H1 (cell line): Measurements from ENCODE around the gene ATP6V0A1. TPM values are rescaled to one million over a fixed set of nuclear protein-coding genes. Genes with fewer than 3 reads are reported as not detected.

Experiments used
- CTCF ChIA-PET: fragments of 300-600 bp; sonication (Branson Sonifier 250); formaldehyde crosslinking; loops from one replicate; lab custom pipeline; 2021; ENCODE audit not compliant: partially characterized antibody; lab: Charles Lee
- POLR2A ChIA-PET: fragments of 300-600 bp; sonication (Branson Sonifier 250); formaldehyde crosslinking; loops from one replicate; lab custom pipeline; 2021; ENCODE audit warnings: inconsistent platforms; ENCODE audit not compliant: partially characterized antibody; lab: Charles Lee
- DNase-seq, 2 experiments: peaks; one replicate each; pipeline versions ENCODE4 v3.0.0 to v3.0.0-alpha.2; 2010 to 2022; ENCODE audit warnings: low spot score in 2 of 2, low read depth in 1 of 2, mixed read lengths in 1 of 2
- FAIRE-seq: peaks from 2 replicates; lab custom pipeline; 2011; peaks lifted over from hg19 to GRCh38; lab: Jason Lieb, UNC
- H2AFZ ChIP-seq: 2 replicates; pipeline ENCODE4 v1.8.1; 2012; ENCODE audit warnings: low read length, inconsistent platforms
- H2AK5ac ChIP-seq: 2 replicates; pipeline ENCODE4 v1.6.1; 2013; ENCODE audit warnings: low read depth, low read length
- H2BK120ac ChIP-seq: replicated peaks from 2 replicates; pipeline ENCODE3; 2013; ENCODE audit warnings: low read depth, low read length, inconsistent platforms
- H2BK12ac ChIP-seq: 2 replicates; pipeline ENCODE4 v1.6.1; 2013; ENCODE audit warnings: low read depth, low read length
- H2BK15ac ChIP-seq: 2 replicates; pipeline ENCODE4 v1.6.1; 2013; ENCODE audit warnings: low read length
- H2BK20ac ChIP-seq: 2 replicates; pipeline ENCODE4 v1.6.1; 2013; ENCODE audit warnings: low read length
- H2BK5ac ChIP-seq: 2 replicates; pipeline ENCODE4 v1.6.1; 2013; ENCODE audit warnings: low read depth, low read length
- H3K14ac ChIP-seq: 2 replicates; pipeline ENCODE4 v1.6.1; 2013; ENCODE audit warnings: inconsistent platforms; ENCODE audit not compliant: insufficient read length
- H3K18ac ChIP-seq: 2 replicates; pipeline ENCODE4 v1.6.1; 2013; ENCODE audit warnings: low read length; ENCODE audit errors: extremely low read depth
- H3K23ac ChIP-seq: 2 replicates; pipeline ENCODE4 v1.6.1; 2013; ENCODE audit warnings: inconsistent platforms; ENCODE audit not compliant: insufficient read length
- H3K23me2 ChIP-seq: 2 replicates; pipeline ENCODE4 v1.6.1; 2013; ENCODE audit warnings: low read depth, low read length
- H3K27ac ChIP-seq: 2 replicates; pipeline ENCODE4 v1.6.1; 2011; ENCODE audit warnings: low read depth, low read length, inconsistent platforms
- H3K27me3 ChIP-seq, 4 experiments: replicated peaks in 1 of 4; 1 replicate in 1 of 4; 2 replicates in 3 of 4; pipeline versions ENCODE4 v1.6.1 to v1.8.1; 2011 to 2013; ENCODE audit warnings: low read length in 3 of 4, mild to moderate bottlenecking in 3 of 4, inconsistent platforms in 2 of 4, mixed read lengths in 2 of 4, moderate library complexity in 1 of 4; ENCODE audit not compliant: control insufficient read depth in 3 of 4, insufficient read depth in 3 of 4; ENCODE audit errors: extremely low read depth in 1 of 4
- H3K36me3 ChIP-seq, 4 experiments: 2 replicates each; pipeline versions ENCODE4 v1.6.1 to v1.8.1; 2011 to 2013; ENCODE audit warnings: mild to moderate bottlenecking in 4 of 4, low read length in 3 of 4, moderate library complexity in 2 of 4, control low read depth in 1 of 4, inconsistent platforms in 1 of 4; ENCODE audit not compliant: insufficient read depth in 4 of 4, control insufficient read depth in 2 of 4
- H3K4ac ChIP-seq: replicated peaks from 2 replicates; pipeline ENCODE3; 2013; ENCODE audit warnings: low read length, low read depth, mixed read lengths, inconsistent platforms; ENCODE audit not compliant: insufficient read length
- H3K4me1 ChIP-seq, 4 experiments: replicated peaks in 1 of 4; 1 replicate in 1 of 4; 2 replicates in 3 of 4; pipeline versions ENCODE4 v1.6.1 to v1.8.1; 2011 to 2013; ENCODE audit warnings: low read length in 3 of 4, inconsistent platforms in 2 of 4, mixed read lengths in 1 of 4; ENCODE audit not compliant: insufficient read depth in 4 of 4, control insufficient read depth in 3 of 4
- H3K4me2 ChIP-seq, 2 experiments: 2 replicates each; pipeline versions ENCODE4 v1.6.1 to v1.8.1; 2011 to 2013; ENCODE audit warnings: low read depth in 2 of 2, low read length in 2 of 2, control low read depth in 1 of 2, inconsistent platforms in 1 of 2, mild to moderate bottlenecking in 1 of 2; ENCODE audit not compliant: insufficient read depth in 1 of 2
- H3K4me3 ChIP-seq, 4 experiments: fragments of 200-600, 300-600 bp in 1 of 4; sonication (generic), shearing (Covaris generic), sonication (Bioruptor Twin) in 1 of 4; 2 replicates each; pipeline versions ENCODE4 v1.5.1 to v1.8.1; 2011 to 2016; ENCODE audit warnings: low read length in 4 of 4, low read depth in 3 of 4, control low read depth in 2 of 4, inconsistent platforms in 2 of 4, mild to moderate bottlenecking in 2 of 4, mixed read lengths in 1 of 4, moderate library complexity in 1 of 4; ENCODE audit not compliant: insufficient read depth in 2 of 4; ENCODE audit errors: extremely low read depth in 1 of 4
- H3K56ac ChIP-seq: replicated peaks from 2 replicates; pipeline ENCODE3; 2013; ENCODE audit warnings: low read depth, mild to moderate bottlenecking, mixed read lengths, low read length, inconsistent platforms; ENCODE audit not compliant: insufficient read length
- H3K79me1 ChIP-seq: 2 replicates; pipeline ENCODE4 v1.6.1; 2013; ENCODE audit warnings: low read depth, low read length, control low read depth
- H3K79me2 ChIP-seq, 2 experiments: 2 replicates each; pipeline versions ENCODE4 v1.6.1 to v1.8.1; 2012 to 2013; ENCODE audit warnings: low read length in 2 of 2, mild to moderate bottlenecking in 2 of 2, inconsistent platforms in 1 of 2; ENCODE audit not compliant: insufficient read depth in 2 of 2, control insufficient read depth in 1 of 2
- H3K9ac ChIP-seq, 4 experiments: replicated peaks in 1 of 4; 1 replicate in 1 of 4; 2 replicates in 3 of 4; pipeline versions ENCODE4 v1.6.1 to v1.8.1; 2011 to 2013; ENCODE audit warnings: low read depth in 3 of 4, low read length in 3 of 4, control low read depth in 2 of 4, mild to moderate bottlenecking in 2 of 4, moderate library complexity in 2 of 4, inconsistent platforms in 1 of 4; ENCODE audit errors: extremely low read depth in 1 of 4
- H3K9me3 ChIP-seq, 2 experiments: 2 replicates each; pipeline versions ENCODE4 v1.6.1 to v1.8.1; 2012 to 2013; ENCODE audit warnings: mild to moderate bottlenecking in 2 of 2, moderate library complexity in 2 of 2, control low read depth in 1 of 2, inconsistent platforms in 1 of 2, low read depth in 1 of 2, low read length in 1 of 2, mixed read lengths in 1 of 2; ENCODE audit not compliant: insufficient read depth in 2 of 2
- H4K20me1 ChIP-seq, 2 experiments: replicated peaks in 1 of 2; 2 replicates each; pipeline versions ENCODE3 to v1.8.1; 2011 to 2013; ENCODE audit warnings: inconsistent platforms in 2 of 2, low read length in 2 of 2, mild to moderate bottlenecking in 1 of 2; ENCODE audit not compliant: insufficient read depth in 2 of 2, control insufficient read depth in 1 of 2
- H4K5ac ChIP-seq: 2 replicates; pipeline ENCODE4 v1.6.1; 2013; ENCODE audit warnings: low read length, low read depth, mixed read lengths, inconsistent platforms; ENCODE audit not compliant: insufficient read length
- H4K8ac ChIP-seq: 2 replicates; pipeline ENCODE4 v1.8.0; 2013; ENCODE audit warnings: mild to moderate bottlenecking, moderate library complexity, low read length, inconsistent platforms; ENCODE audit not compliant: insufficient read depth; ENCODE audit errors: extremely low read depth
- H4K91ac ChIP-seq: replicated peaks from 2 replicates; pipeline ENCODE3; 2013; ENCODE audit warnings: low read length, mixed read lengths, inconsistent platforms; ENCODE audit not compliant: insufficient read length
- WGBS, 2 experiments: shearing (Covaris generic) in 1 of 2; methylation state at CpG; one replicate each; pipeline versions ENCODE4 v1.1.6 to v1.1.7; 2013 to 2015; ENCODE audit warnings: low lambda C conversion rate in 2 of 2, mixed read lengths in 2 of 2, inconsistent platforms in 1 of 2, low coverage in 1 of 2, missing lambda C conversion rate in 1 of 2; ENCODE audit not compliant: insufficient replicate concordance in 2 of 2, insufficient coverage in 1 of 2, insufficient read length in 1 of 2; ENCODE audit errors: extremely low coverage in 1 of 2, missing lambda C conversion rate in 1 of 2; 5-methylcytosine and 5-hydroxymethylcytosine counted together
- polyA plus RNA-seq, 7 experiments: library from polyadenylated mRNA; depleted of rRNA in 3 of 7; stranded (reverse) in 5 of 7; unstranded in 2 of 7; fragments of >200 nt in 5 of 7; fragments of 200-250 nt in 2 of 7; gene quantifications; 1 replicate in 5 of 7; 2 replicates in 1 of 7; 4 replicates in 1 of 7; pipeline versions ENCODE4 v1.2.1 to v1.2.3, GENCODE V29; 2011 to 2013; ENCODE audit warnings: missing spikeins in 2 of 7, mixed read lengths in 2 of 7
- total RNA-seq: library from RNA; stranded (reverse); fragmentation: NEBNext Ultra II Directional; extraction: Animal tissue kit (Norgen Biotek cat#: 25700); gene quantifications from 2 replicates; pipeline ENCODE4 v1.2.1, GENCODE V29; 2021

ATP6V0A1 gene
- total and polyA plus RNA-seq, 2 of the 8 experiments (the other 6 are each of a cell fraction or from before 2014, with no cell fraction given), result 55.3 to 63.4 TPM

GRCh38 chr17:42553161-42553818 lies 94.6 kb downstream of the ATP6V0A1 start:
- 91% methylated on average over 38 of the region's 45 CpGs; no CpG with 5 or more reads in 1 of the 2 experiments for WGBS, 2 experiments
- CTCF ChIA-PET, result interaction anchor here (0.8 to 3.1 kb wide), 5 partner anchors 12 to 126 kb away, joined by 3 to 15 read pairs (median 4); partner anchors contain the start of gene MLX
- no peak overlapping the region for H3K14ac ChIP-seq

More at GRCh38 chr17:42553161-42553818, 94.6 kb downstream of the ATP6V0A1 start:
- Histone ChIP-seq H3K79me1 (peaks cover 2% of the 10 kb centered on the region), H2BK15ac (no peak overlapping the region), H2AK5ac (no peak overlapping the region), H3K23ac (no peak overlapping the region), H3K4me3 (peak overlapping the region in 1 of 4 experiments; percentile 74; a peak in 1 of 8 replicates), H3K56ac (no peak overlapping the region), H2BK12ac (0 out of 2 replicates have a peak overlapping the region, but pooled peaks have one; percentile 17), H3K9me3 (no peaks in the 10 kb centered on the region), H3K79me2 (no peaks in the 10 kb centered on the region; a peak in 1 of 4 replicates), H3K27ac (no peak overlapping the region; the same call in 1 of the 2 replicates), H2BK120ac (no peak overlapping the region), H3K4me2 (peak overlapping the region; percentile 75 to 87; a peak in 2 of 4 replicates), H3K9ac (no peak overlapping the region), H3K36me3 (no peaks in the 10 kb centered on the region), H3K27me3 (no peaks in the 10 kb centered on the region; a peak in 1 of 7 replicates), H3K4ac (no peak overlapping the region), H2BK5ac (no peak overlapping the region), H2AFZ (no peak overlapping the region), H4K20me1 (peaks cover 0 to 1% of the 10 kb centered on the region in 2 experiments), H4K91ac (peak overlapping the region; percentile 30), H2BK20ac (no peak overlapping the region), H3K18ac (no peak overlapping the region), H3K23me2 (peaks cover 5% of the 10 kb centered on the region; the same call in 1 of the 2 replicates), H4K8ac (no peak overlapping the region), H3K4me1 (peaks cover 0 to 12% (median 7%) of the 10 kb centered on the region in 4 experiments; a peak in 6 of 7 replicates), H4K5ac (no peak overlapping the region)
- FAIRE-seq (no peak), DNase-seq (no peak)
- POLR2A ChIA-PET, result interaction anchor here (1.2 to 2.9 kb wide), 6 partner anchors 13 to 220 kb away, joined by 3 to 16 read pairs (median 7); partner anchors contain the start of genes MLX, NAGLU and VPS25
